ENCODE results near the gene LRIG2.

DNA sequence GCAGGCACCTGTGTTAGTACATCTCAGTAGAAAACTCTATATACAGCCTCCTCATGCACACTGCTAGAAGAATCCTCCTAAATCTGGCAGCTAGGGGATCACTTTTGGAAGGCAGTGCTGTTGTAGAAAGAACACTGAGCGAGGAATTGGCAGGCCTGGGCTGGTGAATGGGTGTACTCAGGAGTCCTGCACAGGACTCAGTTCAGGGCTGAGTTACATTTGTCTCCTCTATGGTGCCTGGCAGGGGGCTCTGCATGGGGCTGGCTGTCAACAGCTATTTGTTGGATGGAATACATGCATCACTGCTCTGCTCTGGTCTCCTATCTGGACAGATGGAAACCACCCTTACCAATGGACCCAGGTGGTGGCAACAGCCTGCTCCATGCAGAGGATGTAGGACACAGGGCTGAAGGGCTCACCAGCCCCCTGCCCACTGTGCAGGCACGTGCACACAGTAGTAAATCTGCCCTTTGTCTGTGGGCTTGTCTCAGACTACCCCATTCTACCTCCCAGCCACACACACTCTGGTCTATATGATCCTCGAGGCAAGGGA, 74.2 kb downstream of the LRIG2 start:
- no peak for TF ChIP-seq RCOR1 (IDR thresholded peaks at IDR 0.05; ENCODE audit: insufficient replicate concordance, low read length)
- TF ChIP-seq CTCF (conservative IDR thresholded peaks at IDR 0.05; ENCODE audit: low read depth, low read length) = no peak
- no peak for TF ChIP-seq POLR2A (IDR thresholded peaks at IDR 0.05; ENCODE audit: low read depth, low read length)
- no peak for TF ChIP-seq FOS (IDR thresholded peaks at IDR 0.05; ENCODE audit: low read depth, low read length)
- no peak for TF ChIP-seq SMC3 (IDR thresholded peaks at IDR 0.05; ENCODE audit: low read depth, low read length)
- no peak for TF ChIP-seq USF2 (IDR thresholded peaks at IDR 0.05; ENCODE audit: low read depth, low read length)

Data from IMR-90 (cell line).